Activated T-helper 1 cell treated with anti-CD3 and anti-CD28 coated beads, Interleukin-12 subunit alpha, Interleukin-12 subunit beta, Interleukin-2, Interleukin-4 antibody, amounts not matched to agents 30 ng/mL and 10 ng/mL and 1 ng/mL, durations not matched to agents 14 hours and 24 hours and 36 hours (primary cell): Measurements from ENCODE around the gene EXO5. TPM values are rescaled to one million over a fixed set of nuclear protein-coding genes. Genes with fewer than 3 reads are reported as not detected.
A peak's percentile ranks its signal among the peaks of the same experiment; 100 is the strongest.
"Not testable (repeated sequence)": the region's sequence is repeated elsewhere in the genome, so short reads cannot be mapped to it uniquely, and the experiment has no call there.

Experiments
- DNase-seq: peaks from one replicate; pipeline ENCODE4 v3.0.0; 2021; ENCODE audit warnings: low spot score
- H3K27ac Mint-ChIP-seq: one replicate; pipeline ENCODE4 v1.8.0; 2021; ENCODE audit warnings: mild to moderate bottlenecking, mixed read lengths
- H3K27me3 Mint-ChIP-seq: one replicate; pipeline ENCODE4 v1.8.0; 2022; ENCODE audit warnings: mild to moderate bottlenecking, moderate library complexity, mixed read lengths; ENCODE audit not compliant: insufficient read depth
- H3K36me3 Mint-ChIP-seq: one replicate; pipeline ENCODE4 v1.8.0; 2021; ENCODE audit warnings: low read depth, mixed read lengths
- H3K4me1 Mint-ChIP-seq: one replicate; pipeline ENCODE4 v1.8.0; 2021; ENCODE audit warnings: low read depth, mixed read lengths
- H3K4me3 Mint-ChIP-seq: one replicate; pipeline ENCODE4 v1.8.0; 2021; ENCODE audit warnings: mild to moderate bottlenecking, moderate library complexity, mixed read lengths
- H3K9me3 Mint-ChIP-seq: one replicate; pipeline ENCODE4 v1.8.0; 2021; ENCODE audit warnings: mixed read lengths
- intact Hi-C: fragments of 100-400 bp; cut with micrococcal nuclease; formaldehyde crosslinking; loops from one replicate; pipeline ENCODE4 v1.15.1; 2024
- total RNA-seq: library from RNA; stranded (reverse); gene quantifications from 2 replicates; pipeline ENCODE4 v1.2.3, GENCODE V29; 2022

The EXO5 gene
- total RNA-seq, 1 donor from 2014 or later, result 18.2 TPM

- Mint-ChIP-seq H3K4me1 (peaks cover 26% of the 10 kb centered on the region), H3K36me3 (peaks cover 26% of the 10 kb centered on the region), H3K9me3 (peaks cover 25% of the 10 kb centered on the region), H3K27ac (peak overlapping the region; percentile 88), H3K27me3 (peaks cover 2% of the 10 kb centered on the region), H3K4me3 (peak overlapping the region; percentile 97)
- intact Hi-C loops, result loop anchor here (1.0 to 10.0 kb wide), 5 partner anchors 23 to 334 kb away; partner anchors contain the start of genes CITED4, EXO5, ZFP69 and ZMPSTE24
- no peak for DNase-seq
These were observed 22.3 kb downstream of the EXO5 start for GRCh38 chr1:40530735-40531380.

GRCh38 chr1:40531381-40532061 is 23.0 kb downstream of the EXO5 start, which contains the start of gene ZNF684:
ZNF684 (plus strand) TSS chr1:40531637; CDS start chr1:40533167, 1,530 bp downstream.
- peak within 1 kb of the TSS; percentile 97 for H3K4me3 Mint-ChIP-seq
- DNase-seq, result peak; percentile 83
- peaks cover 26% of the 10 kb centered on the region for H3K4me1 Mint-ChIP-seq
- H3K36me3 Mint-ChIP-seq, result peaks cover 24% of the 10 kb centered on the region
- H3K27ac Mint-ChIP-seq, result peak within 1 kb of the TSS; percentile 88
- peaks cover 21% of the 10 kb centered on the region for H3K9me3 Mint-ChIP-seq
- peaks cover 2% of the 10 kb centered on the region for H3K27me3 Mint-ChIP-seq
- intact Hi-C loops, result loop anchor here (1.0 to 10.0 kb wide), 6 partner anchors 23 to 333 kb away; partner anchors contain the start of genes CITED4, EXO5, RIMS3 and ZFP69

DNA sequence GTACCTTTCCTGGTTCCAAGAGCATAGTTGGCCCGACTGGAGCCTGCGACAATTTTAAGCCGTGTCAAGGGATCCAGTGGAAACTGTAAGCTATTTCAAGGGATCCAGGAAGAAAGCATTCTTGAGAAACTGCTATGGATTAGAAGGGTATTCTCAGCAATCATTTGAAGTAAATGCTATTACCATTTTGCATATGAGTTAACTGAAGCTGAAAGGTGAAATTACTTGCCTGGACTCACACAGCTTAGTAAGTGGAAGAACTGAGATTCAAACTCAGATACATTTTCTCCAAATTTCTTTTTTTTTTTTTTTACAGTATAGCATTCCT is 23.5 kb downstream of the EXO5 start:
- H3K27ac Mint-ChIP-seq, result peak overlapping the region; percentile 88
- H3K4me1 Mint-ChIP-seq, result peaks cover 26% of the 10 kb centered on the region
- H3K27me3 Mint-ChIP-seq, result peaks cover 2% of the 10 kb centered on the region
- H3K9me3 Mint-ChIP-seq, result peaks cover 21% of the 10 kb centered on the region
- peaks cover 24% of the 10 kb centered on the region for H3K36me3 Mint-ChIP-seq
- peak overlapping the region; percentile 97 for H3K4me3 Mint-ChIP-seq
- intact Hi-C loops, result loop anchor here (2.0 to 10.0 kb wide), 2 partner anchors 133 to 333 kb away; partner anchors contain the start of genes CITED4 and RIMS3
- DNase-seq, result no peak

GRCh38 chr1:40532844-40533424 is 24.4 kb downstream of the EXO5 start:
- H3K27me3 Mint-ChIP-seq, result peaks cover 2% of the 10 kb centered on the region
- peaks cover 26% of the 10 kb centered on the region for H3K4me1 Mint-ChIP-seq
- peaks cover 13% of the 10 kb centered on the region for H3K9me3 Mint-ChIP-seq
- peaks cover 27% of the 10 kb centered on the region for H3K36me3 Mint-ChIP-seq
- H3K4me3 Mint-ChIP-seq, result peak overlapping the region; percentile 97
- DNase-seq, result peak; percentile 11
- intact Hi-C loops, result loop anchor here (2.0 to 10.0 kb wide), 2 partner anchors 132 to 332 kb away; partner anchors contain the start of genes CITED4 and RIMS3
- no peak overlapping the region for H3K27ac Mint-ChIP-seq

DNA sequence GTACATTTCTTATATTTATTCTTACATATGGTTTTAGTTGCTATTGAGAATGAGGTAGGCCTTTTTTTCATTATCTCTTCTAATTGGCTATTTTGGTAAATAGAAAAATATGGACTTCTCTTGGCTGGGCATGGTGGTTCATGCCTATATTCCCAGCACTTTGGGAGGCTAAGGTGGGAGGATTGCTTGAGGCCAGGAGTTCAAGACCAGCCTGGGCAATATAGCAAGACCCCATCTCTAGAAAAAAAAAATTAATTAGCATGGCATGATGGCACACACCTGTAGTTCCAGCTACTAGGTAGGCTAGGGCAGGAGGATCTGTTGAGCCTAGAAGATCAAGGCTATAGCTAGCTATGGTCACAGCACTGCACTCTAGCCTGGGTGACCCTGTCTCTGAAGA is 26.0 kb downstream of the EXO5 start:
- no peak for DNase-seq
- peaks cover 26% of the 10 kb centered on the region for H3K4me1 Mint-ChIP-seq
- H3K27ac Mint-ChIP-seq, result no peak overlapping the region
- peaks cover 13% of the 10 kb centered on the region for H3K9me3 Mint-ChIP-seq
- peaks cover 2% of the 10 kb centered on the region for H3K27me3 Mint-ChIP-seq
- intact Hi-C loops, result loop anchor here (10.0 kb wide), 1 partner anchor 330 kb away; the partner anchor contains the start of gene CITED4
- no peak overlapping the region for H3K4me3 Mint-ChIP-seq
- H3K36me3 Mint-ChIP-seq, result peaks cover 27% of the 10 kb centered on the region

- intact Hi-C loops, result loop anchor here (10.0 kb wide), 1 partner anchor 329 kb away; the partner anchor contains the start of gene CITED4
- no peaks in the 10 kb centered on the region for H3K27me3 Mint-ChIP-seq
- H3K27ac Mint-ChIP-seq, result no peak overlapping the region
- no peak for DNase-seq
- peaks cover 6% of the 10 kb centered on the region for H3K9me3 Mint-ChIP-seq
- no peak overlapping the region for H3K4me3 Mint-ChIP-seq
- H3K36me3 Mint-ChIP-seq, result peaks cover 32% of the 10 kb centered on the region
- peaks cover 25% of the 10 kb centered on the region for H3K4me1 Mint-ChIP-seq
These were observed 27.2 kb downstream of the EXO5 start for GRCh38 chr1:40535732-40536131.

DNA sequence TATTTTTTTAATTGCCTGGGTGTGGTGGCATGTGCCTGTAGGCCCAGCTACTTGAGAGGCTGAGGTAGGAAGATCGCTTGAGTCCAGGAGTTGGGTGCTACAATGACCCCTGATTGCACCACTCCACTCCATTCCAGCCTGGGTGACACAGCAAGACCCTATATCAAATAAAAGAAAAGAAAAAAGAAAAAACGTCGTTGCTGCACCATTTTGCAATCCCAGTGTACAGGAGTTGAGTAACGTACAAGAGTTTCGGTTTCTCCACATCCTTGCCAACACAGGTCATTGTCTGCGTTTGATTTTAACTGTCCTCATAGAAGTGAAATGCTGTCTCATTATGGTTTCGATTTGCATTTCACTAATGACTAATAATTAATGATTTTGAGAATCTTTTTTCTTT is 30.8 kb downstream of the EXO5 start:
- no peaks in the 10 kb centered on the region for H3K27me3 Mint-ChIP-seq
- no peak overlapping the region for H3K27ac Mint-ChIP-seq
- H3K4me1 Mint-ChIP-seq, result no peaks in the 10 kb centered on the region
- no peak for DNase-seq
- peaks cover 45% of the 10 kb centered on the region for H3K36me3 Mint-ChIP-seq
- H3K9me3 Mint-ChIP-seq, result peaks cover 6% of the 10 kb centered on the region
- no peak overlapping the region for H3K4me3 Mint-ChIP-seq
- intact Hi-C loops, result loop anchor here (10.0 kb wide), 1 partner anchor 325 kb away; the partner anchor contains the start of gene CITED4

DNA sequence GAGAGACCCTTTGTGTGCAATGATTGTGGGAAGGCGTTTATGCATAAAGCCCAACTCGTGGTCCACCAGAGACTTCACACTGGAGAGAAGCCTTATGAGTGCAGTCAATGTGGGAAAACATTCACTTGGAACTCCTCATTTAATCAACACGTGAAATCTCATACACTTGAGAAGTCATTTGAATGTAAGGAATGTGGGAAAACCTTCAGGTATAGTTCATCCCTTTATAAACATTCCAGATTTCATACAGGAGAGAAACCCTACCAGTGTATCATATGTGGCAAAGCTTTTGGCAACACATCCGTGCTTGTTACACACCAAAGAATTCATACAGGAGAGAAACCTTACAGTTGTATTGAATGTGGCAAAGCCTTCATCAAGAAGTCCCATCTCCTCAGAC is 38.4 kb downstream of the EXO5 start:
- no peak for DNase-seq
- Mint-ChIP-seq H3K4me3 (no peak overlapping the region), H3K4me1 (no peaks in the 10 kb centered on the region), H3K27ac (no peak overlapping the region), H3K27me3 (no peaks in the 10 kb centered on the region), H3K9me3 (peaks cover 44% of the 10 kb centered on the region), H3K36me3 (peaks cover 46% of the 10 kb centered on the region)
- intact Hi-C loops, result no loop called here

- no peak for DNase-seq
- H3K36me3 Mint-ChIP-seq, result no peaks in the 10 kb centered on the region
- no peaks in the 10 kb centered on the region for H3K27me3 Mint-ChIP-seq
- intact Hi-C loops, result no loop called here
- H3K4me3 Mint-ChIP-seq, result no peak overlapping the region
- no peak overlapping the region for H3K27ac Mint-ChIP-seq
- peaks cover 8% of the 10 kb centered on the region for H3K9me3 Mint-ChIP-seq
- no peaks in the 10 kb centered on the region for H3K4me1 Mint-ChIP-seq
These were observed 44.5 kb downstream of the EXO5 start for GRCh38 chr1:40553017-40553416.

DNA sequence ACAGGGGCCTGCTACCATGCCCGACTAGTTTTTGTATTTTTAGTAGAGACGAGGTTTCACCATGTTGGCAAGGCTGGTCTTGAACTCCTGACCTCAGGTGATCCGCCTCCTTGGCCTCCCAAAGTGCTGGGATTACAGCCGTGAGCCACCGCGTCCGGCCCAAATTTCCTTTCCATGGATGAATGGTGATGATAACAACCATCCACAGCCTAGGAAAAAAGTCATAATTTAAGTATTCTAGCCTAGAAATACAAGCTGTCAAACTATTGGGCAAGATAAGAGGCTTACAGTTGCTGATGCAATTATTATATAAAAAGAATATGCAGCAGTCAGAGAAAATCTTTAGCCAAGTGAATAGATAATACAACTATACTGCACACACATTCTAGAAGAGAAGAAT is 46.2 kb downstream of the EXO5 start:
- intact Hi-C loops, DNase-seq, H3K4me3 Mint-ChIP-seq, H3K36me3 Mint-ChIP-seq, H3K4me1 Mint-ChIP-seq, H3K27ac Mint-ChIP-seq, H3K27me3 Mint-ChIP-seq: not testable (repeated sequence)
- peaks cover 11% of the 10 kb centered on the region for H3K9me3 Mint-ChIP-seq

- H3K36me3 Mint-ChIP-seq, result no peaks in the 10 kb centered on the region
- no peaks in the 10 kb centered on the region for H3K4me1 Mint-ChIP-seq
- H3K9me3 Mint-ChIP-seq, result peaks cover 11% of the 10 kb centered on the region
- intact Hi-C loops, result no loop called here
- no peak for DNase-seq
- no peak overlapping the region for H3K27ac Mint-ChIP-seq
- H3K4me3 Mint-ChIP-seq, result no peak overlapping the region
- no peaks in the 10 kb centered on the region for H3K27me3 Mint-ChIP-seq
These were observed 47.6 kb downstream of the EXO5 start for GRCh38 chr1:40556121-40556520.

GRCh38 chr1:40558241-40558640 is 49.7 kb downstream of the EXO5 start:
- H3K36me3 Mint-ChIP-seq, intact Hi-C loops, DNase-seq, H3K27me3 Mint-ChIP-seq, H3K27ac Mint-ChIP-seq, H3K4me1 Mint-ChIP-seq, H3K4me3 Mint-ChIP-seq: not testable (repeated sequence)
- H3K9me3 Mint-ChIP-seq, result peaks cover 20% of the 10 kb centered on the region

- H3K36me3 Mint-ChIP-seq, result no peaks in the 10 kb centered on the region
- no peak overlapping the region for H3K27ac Mint-ChIP-seq
- peaks cover 29% of the 10 kb centered on the region for H3K9me3 Mint-ChIP-seq
- DNase-seq, result no peak
- no peak overlapping the region for H3K4me3 Mint-ChIP-seq
- no peaks in the 10 kb centered on the region for H3K27me3 Mint-ChIP-seq
- peaks cover 5% of the 10 kb centered on the region for H3K4me1 Mint-ChIP-seq
- intact Hi-C loops, result no loop called here
These were observed 53.6 kb downstream of the EXO5 start for GRCh38 chr1:40562185-40562584.
